ENCODE results near the gene AFF3. TPM values are rescaled to one million over a fixed set of nuclear protein-coding genes. Genes with fewer than 3 reads are reported as not detected.

AFF3 gene
- total and polyA plus RNA-seq, 10 donors: 6.0 to 92.2 (median 64.0) TPM

GRCh38 chr2:99725820-99726219 lies 416.6 kb downstream of the AFF3 start:
- no peak for TF ChIP-seq POLR2AphosphoS5 (IDR thresholded peaks at IDR 0.05)
- no peak for TF ChIP-seq POLR2A (IDR thresholded peaks at IDR 0.05)
- TF ChIP-seq, protein P1, sequence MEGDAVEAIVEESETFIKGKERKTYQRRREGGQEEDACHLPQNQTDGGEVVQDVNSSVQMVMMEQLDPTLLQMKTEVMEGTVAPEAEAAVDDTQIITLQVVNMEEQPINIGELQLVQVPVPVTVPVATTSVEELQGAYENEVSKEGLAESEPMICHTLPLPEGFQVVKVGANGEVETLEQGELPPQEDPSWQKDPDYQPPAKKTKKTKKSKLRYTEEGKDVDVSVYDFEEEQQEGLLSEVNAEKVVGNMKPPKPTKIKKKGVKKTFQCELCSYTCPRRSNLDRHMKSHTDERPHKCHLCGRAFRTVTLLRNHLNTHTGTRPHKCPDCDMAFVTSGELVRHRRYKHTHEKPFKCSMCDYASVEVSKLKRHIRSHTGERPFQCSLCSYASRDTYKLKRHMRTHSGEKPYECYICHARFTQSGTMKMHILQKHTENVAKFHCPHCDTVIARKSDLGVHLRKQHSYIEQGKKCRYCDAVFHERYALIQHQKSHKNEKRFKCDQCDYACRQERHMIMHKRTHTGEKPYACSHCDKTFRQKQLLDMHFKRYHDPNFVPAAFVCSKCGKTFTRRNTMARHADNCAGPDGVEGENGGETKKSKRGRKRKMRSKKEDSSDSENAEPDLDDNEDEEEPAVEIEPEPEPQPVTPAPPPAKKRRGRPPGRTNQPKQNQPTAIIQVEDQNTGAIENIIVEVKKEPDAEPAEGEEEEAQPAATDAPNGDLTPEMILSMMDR (IDR thresholded peaks at IDR 0.05 in 8 of 11, conservative IDR thresholded peaks at IDR 0.05 in 3 of 11): peak in 4 of 11 experiments; percentile 12 to 23 (median 16)
- peaks cover 0 to 41% (median 0%) of the 10 kb centered on the region in 6 donors for H3K36me3 ChIP-seq
- peaks cover 0 to 29% (median 21%) of the 10 kb centered on the region in 8 donors for H3K9me3 ChIP-seq
- no peak overlapping the region for H3K27ac ChIP-seq
- intact Hi-C loops (cut with DNase I; ENCODE audit: low total_unique reads): no loop called here
- DNase-seq: no peak
- H3K27me3 ChIP-seq (replicated peaks in 1 of 7): no peaks in the 10 kb centered on the region
- H3K4me3 ChIP-seq: no peak overlapping the region
- peaks cover 0 to 10% (median 2%) of the 10 kb centered on the region in 6 donors for H3K4me1 ChIP-seq

GRCh38 chr2:99722476-99722875 lies 419.9 kb downstream of the AFF3 start:
- DNase-seq: no peak
- Histone ChIP-seq H3K27me3 (replicated peaks in 1 of 7) (no peaks in the 10 kb centered on the region), H3K36me3 (peaks cover 0 to 41% (median 0%) of the 10 kb centered on the region in 6 donors), H3K9me3 (peaks cover 0 to 29% (median 21%) of the 10 kb centered on the region in 8 donors), H3K4me1 (peaks cover 0 to 8% (median 0%) of the 10 kb centered on the region in 6 donors), H3K27ac (no peak overlapping the region), H3K4me3 (no peak overlapping the region)
- WGBS, 5 donors: 94 to 99% (median 97%) methylated on average over 2 of the region's 2 CpGs
- intact Hi-C loops (cut with DNase I; ENCODE audit: low total_unique reads): no loop called here
- TF ChIP-seq, protein P1 (IDR thresholded peaks at IDR 0.05 in 8 of 11, conservative IDR thresholded peaks at IDR 0.05 in 3 of 11): no peak
- TF ChIP-seq POLR2A (IDR thresholded peaks at IDR 0.05): no peak
- no peak for TF ChIP-seq POLR2AphosphoS5 (IDR thresholded peaks at IDR 0.05)

GRCh38 chr2:99719102-99719501 lies 423.3 kb downstream of the AFF3 start:
- H3K27me3 ChIP-seq (replicated peaks in 1 of 7): no peaks in the 10 kb centered on the region
- H3K4me1 ChIP-seq: no peaks in the 10 kb centered on the region
- TF ChIP-seq, protein P1 (IDR thresholded peaks at IDR 0.05 in 8 of 11, conservative IDR thresholded peaks at IDR 0.05 in 3 of 11): no peak
- TF ChIP-seq POLR2AphosphoS5 (IDR thresholded peaks at IDR 0.05) (no peak), POLR2A (IDR thresholded peaks at IDR 0.05) (no peak)
- peaks cover 0 to 32% (median 0%) of the 10 kb centered on the region in 6 donors for H3K36me3 ChIP-seq
- intact Hi-C loops (cut with DNase I; ENCODE audit: low total_unique reads): no loop called here
- H3K4me3 ChIP-seq: no peak overlapping the region
- DNase-seq: no peak
- 94 to 100% (median 97%) methylated on average over 1 of the region's 1 CpG for WGBS, 5 donors
- H3K27ac ChIP-seq: no peak overlapping the region
- H3K9me3 ChIP-seq: peaks cover 0 to 29% (median 21%) of the 10 kb centered on the region in 8 donors

DNA sequence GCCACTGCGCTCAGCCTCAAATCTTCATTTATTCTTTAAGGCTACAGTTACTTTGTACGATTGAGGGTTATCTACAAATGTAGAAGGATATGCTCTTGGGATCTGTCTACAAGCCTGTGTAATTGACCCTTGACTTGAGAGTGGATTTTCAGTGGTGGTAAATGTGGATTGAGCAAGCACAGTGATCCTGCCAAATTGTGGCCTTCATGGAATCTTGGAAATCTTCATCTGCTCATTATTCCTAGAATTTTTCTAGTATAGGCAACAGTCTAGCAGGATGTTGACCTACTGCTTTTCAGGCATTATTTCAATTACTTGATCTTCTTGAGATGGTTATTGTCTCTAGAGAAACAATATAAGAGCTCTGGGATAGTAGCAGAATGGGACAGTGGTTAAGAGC lies 426.4 kb downstream of the AFF3 start:
- intact Hi-C loops (cut with DNase I; ENCODE audit: low total_unique reads): no loop called here
- Histone ChIP-seq H3K4me1 (peaks cover 0 to 4% (median 0%) of the 10 kb centered on the region in 6 donors), H3K27me3 (replicated peaks in 1 of 7) (no peaks in the 10 kb centered on the region), H3K9me3 (no peaks in the 10 kb centered on the region), H3K36me3 (peaks cover 0 to 19% (median 0%) of the 10 kb centered on the region in 6 donors), H3K4me3 (no peak overlapping the region), H3K27ac (no peak overlapping the region)
- 86 to 96% (median 91%) methylated on average over 2 of the region's 2 CpGs for WGBS, 5 donors
- DNase-seq: no peak
- TF ChIP-seq, protein P1 (IDR thresholded peaks at IDR 0.05 in 8 of 11, conservative IDR thresholded peaks at IDR 0.05 in 3 of 11): no peak
- TF ChIP-seq POLR2AphosphoS5 (IDR thresholded peaks at IDR 0.05) (no peak), POLR2A (IDR thresholded peaks at IDR 0.05) (no peak)

All from spleen (tissue), 11 donors.